Measurements from ENCODE around the gene RAPGEF4.

GRCh38 chr2:173053043-173053699 lies 317.5 kb downstream of the RAPGEF4 start:
- TF ChIP-seq CTCF (IDR thresholded peaks at IDR 0.05) (no peak), EZH2 (IDR thresholded peaks at IDR 0.05; ENCODE audit: borderline replicate concordance, insufficient read depth, low read depth, low read length, poor library complexity, severe bottlenecking) (no peak)

Data from B cell (primary cell).